ENCODE results near the gene ZDHHC14. TPM values are rescaled to one million over a fixed set of nuclear protein-coding genes. Genes with fewer than 3 reads are reported as not detected.

ZDHHC14 gene
- total and polyA plus RNA-seq, 2 of the 8 experiments (the other 6 are each of a cell fraction or from before 2014, with no cell fraction given), result 2.9 to 5.3 TPM

GRCh38 chr6:157708239-157708638 lies 327.2 kb downstream of the ZDHHC14 start (continued):
- TF ChIP-seq CEBPB (IDR thresholded peaks at IDR 0.05; ENCODE audit: low read depth, low read length) (no peak), SRF (IDR thresholded peaks at IDR 0.05; ENCODE audit: low read depth, low read length) (no peak), SUZ12 (IDR thresholded peaks at IDR 0.05; ENCODE audit: low read length) (no peak), ZNF274 (IDR thresholded peaks at IDR 0.05; ENCODE audit: borderline replicate concordance, extremely low read depth, low read length) (no peak), POLR2A (IDR thresholded peaks at IDR 0.05; ENCODE audit: control extremely low read depth in 1 of 2, low read depth in 2 of 2, low read length in 2 of 2) (no peak), SP1 (IDR thresholded peaks at IDR 0.05; ENCODE audit: low read depth, low read length) (no peak), SIN3A (conservative IDR thresholded peaks at IDR 0.05 in 1 of 2, IDR thresholded peaks at IDR 0.05 in 1 of 2; ENCODE audit: low read depth in 1 of 2, low read length in 2 of 2) (no peak)
